Measurements from ENCODE around the gene GATB. TPM values are rescaled to one million over a fixed set of nuclear protein-coding genes. Genes with fewer than 3 reads are reported as not detected.

Gene GATB
- total and polyA plus RNA-seq, 12 donors = 39.1 to 168 (median 88.5) TPM

DNA sequence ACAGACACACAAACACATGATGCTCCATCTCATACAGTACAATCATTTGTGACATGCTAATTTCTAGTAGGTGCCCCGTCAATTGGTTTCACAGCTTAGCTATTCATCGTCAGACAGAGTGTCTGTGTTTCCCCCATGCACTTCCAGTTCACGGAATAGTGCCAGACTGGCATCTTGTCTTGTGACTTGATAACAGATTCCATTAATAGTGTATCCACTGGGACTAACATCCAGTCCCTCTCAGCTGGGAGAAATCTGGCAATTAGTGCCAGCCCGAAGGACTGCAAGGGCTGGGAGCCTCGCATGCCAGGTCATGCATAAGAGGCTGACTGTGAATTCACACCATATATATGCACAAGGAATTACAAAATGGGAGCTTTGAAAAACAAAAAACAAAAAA is 20.2 kb upstream of the GATB start:
- intact Hi-C loops (cut with DNase I) = loop anchor here in 1 of 10 donors (1.0 kb wide), 1 partner anchor 25 kb away; no protein-coding TSS in a partner anchor

DNA sequence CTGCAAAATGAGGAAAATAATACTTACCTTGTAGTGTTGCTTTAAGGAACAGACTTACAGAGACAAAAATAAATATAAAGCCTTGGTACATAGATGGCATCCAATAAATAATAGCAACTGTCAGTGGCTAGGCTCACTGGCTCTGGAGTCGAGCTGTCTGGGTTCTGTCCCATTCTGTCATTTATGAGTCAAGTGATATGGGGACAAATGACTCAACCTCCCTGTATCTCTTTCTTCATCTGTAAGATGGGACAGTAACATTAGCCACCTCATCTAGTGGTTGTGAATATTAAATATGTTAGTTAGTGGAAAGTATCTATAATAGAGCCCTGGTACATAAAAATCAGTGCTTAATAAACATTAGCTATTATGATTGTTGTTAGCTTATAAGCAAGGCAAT is 16.7 kb upstream of the GATB start:
- TF ChIP-seq, protein P1, sequence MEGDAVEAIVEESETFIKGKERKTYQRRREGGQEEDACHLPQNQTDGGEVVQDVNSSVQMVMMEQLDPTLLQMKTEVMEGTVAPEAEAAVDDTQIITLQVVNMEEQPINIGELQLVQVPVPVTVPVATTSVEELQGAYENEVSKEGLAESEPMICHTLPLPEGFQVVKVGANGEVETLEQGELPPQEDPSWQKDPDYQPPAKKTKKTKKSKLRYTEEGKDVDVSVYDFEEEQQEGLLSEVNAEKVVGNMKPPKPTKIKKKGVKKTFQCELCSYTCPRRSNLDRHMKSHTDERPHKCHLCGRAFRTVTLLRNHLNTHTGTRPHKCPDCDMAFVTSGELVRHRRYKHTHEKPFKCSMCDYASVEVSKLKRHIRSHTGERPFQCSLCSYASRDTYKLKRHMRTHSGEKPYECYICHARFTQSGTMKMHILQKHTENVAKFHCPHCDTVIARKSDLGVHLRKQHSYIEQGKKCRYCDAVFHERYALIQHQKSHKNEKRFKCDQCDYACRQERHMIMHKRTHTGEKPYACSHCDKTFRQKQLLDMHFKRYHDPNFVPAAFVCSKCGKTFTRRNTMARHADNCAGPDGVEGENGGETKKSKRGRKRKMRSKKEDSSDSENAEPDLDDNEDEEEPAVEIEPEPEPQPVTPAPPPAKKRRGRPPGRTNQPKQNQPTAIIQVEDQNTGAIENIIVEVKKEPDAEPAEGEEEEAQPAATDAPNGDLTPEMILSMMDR (IDR thresholded peaks at IDR 0.05) = no peak
- DNase-seq (no peak), ATAC-seq (no peak)
- Histone ChIP-seq H3K36me3 (no peaks in the 10 kb centered on the region), H3K27me3 (peaks cover 0 to 5% (median 0%) of the 10 kb centered on the region in 7 donors), H3K4me1 (peaks cover 0 to 34% (median 9%) of the 10 kb centered on the region in 9 donors), H3K27ac (no peak overlapping the region), H3K4me3 (no peak overlapping the region), H3K9me3 (peaks cover 0 to 27% (median 11%) of the 10 kb centered on the region in 11 donors)
- 54 to 59% methylated on average over 1 of the region's 1 CpG for WGBS, 2 donors
- intact Hi-C loops (cut with DNase I) = loop anchor here in 1 of 10 donors (2.0 kb wide), 1 partner anchor 33 kb away; no protein-coding TSS in a partner anchor

More for the DNA sequence above, 20.2 kb upstream of the GATB start:
- Histone ChIP-seq H3K27ac (peak overlapping the region in 9 of 10 donors; percentile 41 to 79 (median 56)), H3K36me3 (no peaks in the 10 kb centered on the region), H3K4me1 (peaks cover 0 to 37% (median 9%) of the 10 kb centered on the region in 9 donors), H3K4me3 (no peak overlapping the region), H3K27me3 (no peaks in the 10 kb centered on the region), H3K9me3 (no peaks in the 10 kb centered on the region)
- DNase-seq (peak; percentile 20 to 69), ATAC-seq (peak; percentile 80 to 96 (median 92))
- TF ChIP-seq, protein P1 (IDR thresholded peaks at IDR 0.05) = no peak
- WGBS, 2 donors = 42 to 43% methylated on average over 5 of the region's 5 CpGs

DNA sequence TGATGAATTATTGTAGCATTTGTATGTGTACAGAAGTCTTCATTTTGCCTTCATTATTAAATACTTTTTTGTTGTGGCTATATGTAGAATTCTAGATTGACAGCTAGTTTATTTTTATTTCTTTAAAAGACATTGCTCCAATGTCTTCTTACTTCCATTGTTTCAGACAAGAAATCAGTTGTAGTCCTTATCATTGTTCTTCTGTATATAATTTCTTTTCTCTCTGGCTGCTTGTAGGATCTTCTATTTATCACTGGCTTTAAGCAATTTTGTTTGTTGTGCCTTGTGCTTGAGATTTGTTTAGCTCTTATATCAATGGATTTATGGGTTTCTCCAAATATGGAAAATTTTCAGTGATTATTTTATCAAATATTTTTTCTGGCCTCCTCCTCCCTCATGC is 13.5 kb upstream of the GATB start:
- ATAC-seq (no peak), DNase-seq (no peak)
- TF ChIP-seq, protein P1 (IDR thresholded peaks at IDR 0.05) = no peak
- H3K4me3 ChIP-seq = no peak overlapping the region
- intact Hi-C loops (cut with DNase I) = no loop called here
- no peak overlapping the region for H3K27ac ChIP-seq
- H3K36me3 ChIP-seq = no peaks in the 10 kb centered on the region
- H3K9me3 ChIP-seq = peaks cover 0 to 27% (median 11%) of the 10 kb centered on the region in 11 donors
- H3K27me3 ChIP-seq = peaks cover 0 to 12% (median 0%) of the 10 kb centered on the region in 7 donors
- H3K4me1 ChIP-seq = peaks cover 0 to 6% (median 0%) of the 10 kb centered on the region in 9 donors

DNA sequence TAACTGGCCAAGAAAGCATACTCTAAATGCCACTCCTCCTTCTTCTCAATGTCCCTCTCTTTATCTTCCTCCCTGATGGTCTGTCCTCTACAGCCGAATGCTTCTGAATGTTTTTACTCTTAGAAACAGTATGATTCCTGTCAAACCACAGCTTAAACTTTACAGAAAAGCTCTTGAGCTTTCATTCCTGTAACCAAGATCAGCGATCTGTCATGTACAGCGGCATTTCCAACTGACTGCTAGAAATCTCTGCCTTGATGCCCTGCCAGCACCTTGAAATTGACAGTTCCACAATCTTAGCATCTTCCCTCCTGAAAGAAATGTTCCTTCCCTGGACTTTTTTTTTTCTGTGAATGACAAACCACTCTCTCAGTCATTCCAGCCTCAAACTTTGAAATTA is 11.5 kb upstream of the GATB start:
- intact Hi-C loops (cut with DNase I) = no loop called here

More for the DNA sequence above, 11.5 kb upstream of the GATB start:
- Histone ChIP-seq H3K4me3 (no peak overlapping the region), H3K36me3 (no peaks in the 10 kb centered on the region), H3K27me3 (peaks cover 0 to 12% (median 0%) of the 10 kb centered on the region in 7 donors), H3K27ac (no peak overlapping the region), H3K4me1 (no peaks in the 10 kb centered on the region), H3K9me3 (peaks cover 0 to 27% (median 11%) of the 10 kb centered on the region in 11 donors)
- TF ChIP-seq, protein P1 (IDR thresholded peaks at IDR 0.05) = no peak
- 54 to 65% methylated on average over 3 of the region's 3 CpGs for WGBS, 2 donors
- ATAC-seq (no peak), DNase-seq (no peak)
